Omental fat pad (tissue), 4 donors: ENCODE data around the gene ALDH3A1. TPM values are rescaled to one million over a fixed set of nuclear protein-coding genes. Genes with fewer than 3 reads are reported as not detected.

ENCODE experiments used
- ATAC-seq: fragments of 150-250 bp; one replicate; pipeline ENCODE4 v1.9.1; 2016; ENCODE audit warnings: mild to moderate bottlenecking, moderate library complexity; ENCODE audit not compliant: low FRiP score
- DNase-seq: peaks from one replicate; pipeline ENCODE4 v3.0.0-alpha.2; 2019; ENCODE audit warnings: low spot score
- total RNA-seq, 4 donors: library from RNA; depleted of rRNA; stranded (reverse); fragments of >200 nt; gene quantifications; one replicate each; pipeline ENCODE4 v1.1.0, GENCODE V29; 2016
- TF ChIP-seq, protein P1 (sequence below), 3 donors: fragments of 450-650 bp; IDR thresholded peaks; one replicate each; pipeline ENCODE4 v1.5.1; 2016 to 2017; ENCODE audit warnings: antibody characterized with exemption in 3 of 3, mild to moderate bottlenecking in 3 of 3, moderate library complexity in 2 of 3

ALDH3A1 gene
- total RNA-seq, 4 donors from 2014 or later, result 2.3 to 4.9 (median 3.3) TPM

DNA sequence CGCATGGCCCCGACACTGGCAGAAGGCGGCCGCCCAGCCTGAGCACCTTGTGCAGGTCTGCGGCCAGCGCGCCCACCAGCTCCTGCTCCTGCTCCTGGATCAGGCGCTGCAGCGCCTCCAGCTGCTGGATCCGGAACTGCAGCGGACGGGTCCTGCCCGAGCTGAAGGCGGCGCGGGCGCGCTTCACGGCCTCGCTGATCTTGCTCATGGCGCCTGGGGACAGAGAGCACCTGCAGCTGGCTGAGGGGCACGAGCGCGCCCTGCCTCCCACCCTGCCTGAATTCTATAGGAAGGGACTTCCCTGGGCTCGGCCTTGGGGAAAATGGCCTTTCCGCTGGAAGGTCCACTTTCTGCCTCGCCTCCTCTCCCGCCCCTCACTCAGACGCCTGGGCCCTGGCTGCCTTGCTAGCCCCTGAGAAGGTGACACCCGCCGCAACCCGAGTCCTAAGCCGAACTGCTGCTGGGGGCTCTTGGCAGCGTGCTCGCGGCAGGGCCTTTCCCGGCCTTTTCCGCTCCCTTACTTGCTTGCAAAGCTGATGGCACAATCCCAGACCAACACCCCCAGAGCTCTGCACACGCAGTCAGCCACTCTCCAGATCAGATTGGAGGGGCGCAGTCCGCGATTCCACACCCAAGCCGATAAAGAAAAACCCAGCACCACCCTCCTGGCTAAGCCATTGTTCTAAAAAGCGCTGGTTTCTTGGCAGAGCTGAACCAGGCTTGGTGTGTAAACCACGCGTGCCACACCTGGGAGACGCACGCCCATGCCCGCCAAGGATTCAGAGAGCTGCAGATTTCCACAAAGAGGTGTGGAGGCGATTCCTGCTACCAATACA is 3.0 kb downstream of the ALDH3A1 start:
- ATAC-seq, result peak; percentile 83
- peak; percentile 94 for DNase-seq
- TF ChIP-seq, protein P1, sequence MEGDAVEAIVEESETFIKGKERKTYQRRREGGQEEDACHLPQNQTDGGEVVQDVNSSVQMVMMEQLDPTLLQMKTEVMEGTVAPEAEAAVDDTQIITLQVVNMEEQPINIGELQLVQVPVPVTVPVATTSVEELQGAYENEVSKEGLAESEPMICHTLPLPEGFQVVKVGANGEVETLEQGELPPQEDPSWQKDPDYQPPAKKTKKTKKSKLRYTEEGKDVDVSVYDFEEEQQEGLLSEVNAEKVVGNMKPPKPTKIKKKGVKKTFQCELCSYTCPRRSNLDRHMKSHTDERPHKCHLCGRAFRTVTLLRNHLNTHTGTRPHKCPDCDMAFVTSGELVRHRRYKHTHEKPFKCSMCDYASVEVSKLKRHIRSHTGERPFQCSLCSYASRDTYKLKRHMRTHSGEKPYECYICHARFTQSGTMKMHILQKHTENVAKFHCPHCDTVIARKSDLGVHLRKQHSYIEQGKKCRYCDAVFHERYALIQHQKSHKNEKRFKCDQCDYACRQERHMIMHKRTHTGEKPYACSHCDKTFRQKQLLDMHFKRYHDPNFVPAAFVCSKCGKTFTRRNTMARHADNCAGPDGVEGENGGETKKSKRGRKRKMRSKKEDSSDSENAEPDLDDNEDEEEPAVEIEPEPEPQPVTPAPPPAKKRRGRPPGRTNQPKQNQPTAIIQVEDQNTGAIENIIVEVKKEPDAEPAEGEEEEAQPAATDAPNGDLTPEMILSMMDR (IDR thresholded peaks at IDR 0.05), result peak in 2 of 3 donors; percentile 39 to 46

DNA sequence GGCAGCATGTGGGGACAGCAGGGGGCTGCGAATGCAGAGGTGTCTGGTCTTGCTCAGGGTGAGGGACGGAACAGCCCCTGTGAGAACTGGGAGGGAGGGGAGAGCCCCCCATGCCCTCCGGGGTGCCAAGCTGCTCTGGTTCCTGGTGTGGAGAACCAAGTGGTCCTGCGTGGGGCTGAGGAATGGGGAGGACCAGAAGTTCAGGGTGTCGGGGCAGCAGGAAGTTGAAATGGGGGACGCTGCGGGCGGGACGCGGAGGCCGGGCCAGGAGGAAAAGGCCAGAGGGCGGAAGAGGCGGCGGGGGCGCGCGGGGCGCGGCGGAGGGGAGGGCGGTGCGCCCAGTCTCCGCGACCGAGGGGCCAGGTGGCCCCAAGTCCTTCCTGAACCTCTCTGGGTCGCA is 3.6 kb downstream of the ALDH3A1 start:
- DNase-seq (no peak), ATAC-seq (peak; percentile 11)
- TF ChIP-seq, protein P1 (IDR thresholded peaks at IDR 0.05), result no peak

DNA sequence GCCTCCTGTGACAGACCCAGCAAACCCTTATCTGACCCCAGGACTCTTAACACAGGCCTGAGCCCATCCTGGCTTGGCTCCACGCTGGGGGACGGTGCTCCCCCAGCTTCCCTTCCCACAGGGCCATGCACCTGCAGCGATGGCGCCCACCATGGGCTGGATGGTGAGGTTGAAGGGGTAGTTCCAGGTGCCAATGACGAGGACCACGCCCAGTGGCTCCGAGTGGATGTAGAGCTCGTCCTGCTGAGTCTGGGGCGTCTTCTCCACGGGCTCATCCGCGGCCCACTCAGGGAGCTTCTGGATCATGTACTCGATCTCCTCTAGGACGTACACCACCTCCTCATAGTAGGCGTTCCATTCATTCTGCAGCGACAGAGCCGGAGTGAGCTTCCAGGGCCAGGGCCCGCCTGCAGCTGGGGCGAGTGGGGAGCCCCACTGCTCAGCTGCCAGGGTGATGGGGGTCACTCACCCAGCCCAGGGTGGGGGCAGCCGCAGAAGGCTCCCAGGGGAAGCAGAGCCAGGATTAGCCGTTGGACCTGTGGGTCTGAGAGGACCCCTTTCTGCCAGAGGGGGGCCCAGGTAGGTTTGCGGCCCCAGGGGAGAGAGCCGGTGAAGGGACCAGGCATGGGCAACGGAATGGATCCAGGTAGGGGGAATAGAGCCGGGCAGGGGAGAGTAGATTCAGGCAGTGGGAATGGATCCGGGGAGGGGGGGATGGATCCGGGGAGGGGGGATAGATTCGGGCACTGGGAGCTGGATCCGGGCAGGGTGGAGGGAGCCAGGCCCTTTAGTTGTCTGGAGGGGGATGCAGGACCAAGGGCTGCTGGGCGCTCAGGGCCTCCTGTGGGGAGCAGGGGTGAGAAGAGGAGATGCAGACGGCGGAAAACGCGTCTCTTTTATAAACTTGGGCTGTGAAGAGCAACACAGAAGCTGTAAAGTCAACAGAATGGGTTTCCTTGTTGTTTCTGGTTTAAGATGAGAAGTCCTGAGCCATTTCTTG is 4.7 kb downstream of the ALDH3A1 start:
- DNase-seq (no peak), ATAC-seq (no peak)
- TF ChIP-seq, protein P1 (IDR thresholded peaks at IDR 0.05), result no peak

DNA sequence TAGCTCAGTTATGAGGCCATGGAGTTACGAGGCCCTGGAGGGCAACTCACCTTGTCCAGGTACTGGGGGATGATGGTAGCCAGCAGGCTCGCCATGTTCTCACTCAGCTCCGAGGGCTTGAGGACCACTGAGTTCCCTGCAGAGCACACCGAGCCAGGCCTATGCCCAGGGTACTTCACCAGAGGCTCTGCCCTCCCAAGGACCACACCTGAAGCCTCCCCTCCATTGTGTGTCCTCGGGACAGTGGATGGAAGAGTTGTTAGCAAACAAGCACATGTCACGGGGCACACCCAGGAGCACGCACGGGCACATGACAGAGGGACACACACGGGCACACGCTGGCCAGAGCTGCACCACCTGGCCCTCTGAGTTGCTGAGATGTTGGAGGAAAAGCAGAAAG is 5.6 kb downstream of the ALDH3A1 start:
- ATAC-seq (no peak), DNase-seq (no peak)
- TF ChIP-seq, protein P1 (IDR thresholded peaks at IDR 0.05), result no peak

DNA sequence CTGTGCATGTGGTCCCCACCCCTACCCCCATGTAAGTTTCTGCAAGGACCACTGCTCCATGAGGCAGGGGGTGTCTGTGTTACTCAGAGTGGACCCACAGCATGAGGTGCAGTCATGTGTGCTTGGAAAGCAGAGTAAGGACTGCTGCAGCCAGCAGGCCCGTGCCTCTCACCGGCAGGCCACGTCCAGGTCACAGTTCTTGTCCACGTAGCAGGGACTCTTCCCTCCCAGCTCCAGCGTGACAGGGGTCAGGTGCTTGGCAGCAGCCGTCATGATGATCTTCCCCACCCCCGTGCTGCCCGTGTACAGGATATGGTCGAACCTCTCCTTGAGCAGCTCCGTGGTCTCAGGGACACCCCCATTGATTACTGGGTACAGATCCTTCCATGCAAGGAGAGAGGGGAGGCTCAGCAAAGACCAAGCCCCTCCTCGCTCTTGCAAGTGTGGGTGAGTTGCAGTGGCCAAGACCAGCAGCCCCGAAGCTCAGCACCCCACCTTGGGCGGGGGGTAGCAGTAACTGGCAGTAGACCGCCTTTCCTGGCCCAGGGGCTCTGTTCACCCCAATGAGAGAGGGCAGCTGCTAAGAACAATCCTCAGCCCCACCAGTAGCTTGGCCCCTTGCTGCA is 6.2 kb downstream of the ALDH3A1 start:
- ATAC-seq (no peak), DNase-seq (no peak)
- TF ChIP-seq, protein P1 (IDR thresholded peaks at IDR 0.05), result no peak

DNA sequence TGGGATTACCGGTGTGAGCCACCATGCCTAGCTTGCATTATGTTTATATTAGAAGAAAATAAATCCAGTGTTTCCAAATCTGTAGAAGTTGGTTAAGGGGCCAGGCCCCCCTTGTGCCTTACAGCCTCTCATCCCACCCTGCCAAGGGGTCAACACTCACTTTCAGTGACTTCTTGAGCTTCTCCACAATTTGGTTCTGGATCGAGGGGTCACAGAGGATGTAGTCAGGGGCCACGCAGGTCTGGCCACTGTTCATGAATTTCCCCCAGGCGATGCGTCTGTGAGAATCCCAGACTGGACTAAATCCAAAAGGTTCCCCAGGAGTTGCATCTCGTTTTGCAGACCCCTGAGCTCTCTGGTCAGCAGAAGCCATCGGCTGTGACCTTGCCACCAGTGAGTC is 7.2 kb downstream of the ALDH3A1 start:
- TF ChIP-seq, protein P1 (IDR thresholded peaks at IDR 0.05), result no peak
- ATAC-seq (no peak), DNase-seq (no peak)
